Activated naive CD4-positive, alpha-beta T cell treated with anti-CD3 and anti-CD28 coated beads, Interleukin-2, amount 10 ng/mL, durations not matched to agents 7 days and 5 days (primary cell): ENCODE measurements around the gene LSAMP.

Source experiments
- CTCF ChIA-PET: fragments of 350-600 bp; sonication (Branson Sonifier 250); formaldehyde crosslinking; loops from one replicate; lab custom pipeline; 2021; ENCODE audit warnings: antibody characterized with exemption; lab: Charles Lee
- DNase-seq: peaks from one replicate; pipeline ENCODE4 v3.0.0-alpha.2; 2020
- H3K27ac Mint-ChIP-seq: one replicate; pipeline ENCODE4 v1.8.0; 2021; ENCODE audit warnings: mild to moderate bottlenecking, moderate library complexity, mixed read lengths
- H3K27me3 Mint-ChIP-seq: one replicate; pipeline ENCODE4 v1.8.0; 2021; ENCODE audit warnings: mild to moderate bottlenecking, mixed read lengths
- H3K36me3 Mint-ChIP-seq: one replicate; pipeline ENCODE4 v1.8.0; 2021; ENCODE audit warnings: mixed read lengths
- H3K4me1 Mint-ChIP-seq: one replicate; pipeline ENCODE4 v1.8.0; 2021; ENCODE audit warnings: mixed read lengths
- H3K4me3 Mint-ChIP-seq: one replicate; pipeline ENCODE4 v1.8.0; 2021; ENCODE audit warnings: mild to moderate bottlenecking, moderate library complexity, mixed read lengths
- H3K9me3 Mint-ChIP-seq: one replicate; pipeline ENCODE4 v1.8.0; 2021; ENCODE audit warnings: mixed read lengths

The LSAMP gene

GRCh38 chr3:115982629-115983028, 462.7 kb downstream of the LSAMP start:
- CTCF ChIA-PET: no interaction called here
- H3K4me1 Mint-ChIP-seq: no peaks in the 10 kb centered on the region
- no peak for DNase-seq
- H3K9me3 Mint-ChIP-seq: no peaks in the 10 kb centered on the region
- no peaks in the 10 kb centered on the region for H3K36me3 Mint-ChIP-seq
- no peak overlapping the region for H3K4me3 Mint-ChIP-seq
- no peak overlapping the region for H3K27ac Mint-ChIP-seq
- H3K27me3 Mint-ChIP-seq: no peaks in the 10 kb centered on the region

GRCh38 chr3:115982108-115982507, 463.2 kb downstream of the LSAMP start:
- no peaks in the 10 kb centered on the region for H3K9me3 Mint-ChIP-seq
- DNase-seq: no peak
- H3K4me3 Mint-ChIP-seq: no peak overlapping the region
- CTCF ChIA-PET: no interaction called here
- H3K27me3 Mint-ChIP-seq: no peaks in the 10 kb centered on the region
- H3K4me1 Mint-ChIP-seq: no peaks in the 10 kb centered on the region
- H3K27ac Mint-ChIP-seq: no peak overlapping the region
- no peaks in the 10 kb centered on the region for H3K36me3 Mint-ChIP-seq

- Mint-ChIP-seq H3K9me3 (no peaks in the 10 kb centered on the region), H3K27me3 (no peaks in the 10 kb centered on the region), H3K4me3 (no peak overlapping the region), H3K27ac (no peak overlapping the region), H3K36me3 (no peaks in the 10 kb centered on the region), H3K4me1 (no peaks in the 10 kb centered on the region)
- no peak for DNase-seq
- CTCF ChIA-PET: no interaction called here
Measured at GRCh38 chr3:115980709-115981108, 464.6 kb downstream of the LSAMP start.

- Mint-ChIP-seq H3K27ac (no peak overlapping the region), H3K36me3 (no peaks in the 10 kb centered on the region), H3K4me3 (no peak overlapping the region), H3K4me1 (no peaks in the 10 kb centered on the region), H3K27me3 (no peaks in the 10 kb centered on the region), H3K9me3 (no peaks in the 10 kb centered on the region)
- DNase-seq: no peak
- CTCF ChIA-PET: no interaction called here
Measured at GRCh38 chr3:115977866-115978265, 467.4 kb downstream of the LSAMP start.

GRCh38 chr3:115975796-115976195, 469.5 kb downstream of the LSAMP start:
- H3K4me3 Mint-ChIP-seq: no peak overlapping the region
- H3K27me3 Mint-ChIP-seq: no peaks in the 10 kb centered on the region
- no peak for DNase-seq
- H3K9me3 Mint-ChIP-seq: no peaks in the 10 kb centered on the region
- no peaks in the 10 kb centered on the region for H3K36me3 Mint-ChIP-seq
- CTCF ChIA-PET: no interaction called here
- no peak overlapping the region for H3K27ac Mint-ChIP-seq
- no peaks in the 10 kb centered on the region for H3K4me1 Mint-ChIP-seq

- CTCF ChIA-PET: no interaction called here
- no peaks in the 10 kb centered on the region for H3K4me1 Mint-ChIP-seq
- no peak overlapping the region for H3K27ac Mint-ChIP-seq
- no peaks in the 10 kb centered on the region for H3K36me3 Mint-ChIP-seq
- no peak for DNase-seq
- no peak overlapping the region for H3K4me3 Mint-ChIP-seq
- H3K9me3 Mint-ChIP-seq: no peaks in the 10 kb centered on the region
- no peaks in the 10 kb centered on the region for H3K27me3 Mint-ChIP-seq
Measured at GRCh38 chr3:115975353-115975752, 469.9 kb downstream of the LSAMP start.

GRCh38 chr3:115974940-115975339, 470.3 kb downstream of the LSAMP start:
- CTCF ChIA-PET: no interaction called here
- Mint-ChIP-seq H3K4me1 (no peaks in the 10 kb centered on the region), H3K27me3 (no peaks in the 10 kb centered on the region), H3K27ac (no peak overlapping the region), H3K36me3 (no peaks in the 10 kb centered on the region), H3K4me3 (no peak overlapping the region), H3K9me3 (no peaks in the 10 kb centered on the region)
- no peak for DNase-seq

- H3K9me3 Mint-ChIP-seq: no peaks in the 10 kb centered on the region
- H3K36me3 Mint-ChIP-seq: no peaks in the 10 kb centered on the region
- CTCF ChIA-PET: no interaction called here
- H3K4me1 Mint-ChIP-seq: no peaks in the 10 kb centered on the region
- no peaks in the 10 kb centered on the region for H3K27me3 Mint-ChIP-seq
- DNase-seq: no peak
- no peak overlapping the region for H3K27ac Mint-ChIP-seq
- H3K4me3 Mint-ChIP-seq: no peak overlapping the region
Measured at GRCh38 chr3:115968871-115969270, 476.4 kb downstream of the LSAMP start.

GRCh38 chr3:115961380-115961779, 483.9 kb downstream of the LSAMP start:
- Mint-ChIP-seq H3K27me3 (no peaks in the 10 kb centered on the region), H3K9me3 (no peaks in the 10 kb centered on the region), H3K4me1 (no peaks in the 10 kb centered on the region), H3K27ac (no peak overlapping the region), H3K36me3 (no peaks in the 10 kb centered on the region), H3K4me3 (no peak overlapping the region)
- DNase-seq: no peak
- CTCF ChIA-PET: no interaction called here

GRCh38 chr3:115960799-115961198, 484.5 kb downstream of the LSAMP start:
- H3K4me1 Mint-ChIP-seq: no peaks in the 10 kb centered on the region
- H3K9me3 Mint-ChIP-seq: no peaks in the 10 kb centered on the region
- CTCF ChIA-PET: no interaction called here

GRCh38 chr3:115958526-115958925, 486.8 kb downstream of the LSAMP start:
- CTCF ChIA-PET: no interaction called here
- Mint-ChIP-seq H3K9me3 (no peaks in the 10 kb centered on the region), H3K4me3 (no peak overlapping the region), H3K27ac (no peak overlapping the region), H3K4me1 (no peaks in the 10 kb centered on the region), H3K27me3 (no peaks in the 10 kb centered on the region), H3K36me3 (no peaks in the 10 kb centered on the region)
- DNase-seq: no peak

More at GRCh38 chr3:115960799-115961198, 484.5 kb downstream of the LSAMP start:
- no peaks in the 10 kb centered on the region for H3K36me3 Mint-ChIP-seq
- no peak for DNase-seq
- H3K4me3 Mint-ChIP-seq: no peak overlapping the region
- no peak overlapping the region for H3K27ac Mint-ChIP-seq
- no peaks in the 10 kb centered on the region for H3K27me3 Mint-ChIP-seq

GRCh38 chr3:115947325-115947724, 498.0 kb downstream of the LSAMP start:
- CTCF ChIA-PET: no interaction called here
- H3K27ac Mint-ChIP-seq: no peak overlapping the region
- no peaks in the 10 kb centered on the region for H3K9me3 Mint-ChIP-seq
- H3K27me3 Mint-ChIP-seq: no peaks in the 10 kb centered on the region
- H3K36me3 Mint-ChIP-seq: no peaks in the 10 kb centered on the region
- DNase-seq: no peak
- H3K4me3 Mint-ChIP-seq: no peak overlapping the region
- no peaks in the 10 kb centered on the region for H3K4me1 Mint-ChIP-seq

GRCh38 chr3:115943579-115943978, 501.7 kb downstream of the LSAMP start:
- DNase-seq: no peak
- Mint-ChIP-seq H3K4me1 (no peaks in the 10 kb centered on the region), H3K27me3 (no peaks in the 10 kb centered on the region), H3K9me3 (no peaks in the 10 kb centered on the region), H3K36me3 (no peaks in the 10 kb centered on the region), H3K4me3 (no peak overlapping the region), H3K27ac (no peak overlapping the region)
- CTCF ChIA-PET: no interaction called here

GRCh38 chr3:115937054-115937453, 508.2 kb downstream of the LSAMP start:
- Mint-ChIP-seq H3K27me3 (no peaks in the 10 kb centered on the region), H3K27ac (no peak overlapping the region), H3K36me3 (no peaks in the 10 kb centered on the region), H3K9me3 (no peaks in the 10 kb centered on the region), H3K4me3 (no peak overlapping the region), H3K4me1 (no peaks in the 10 kb centered on the region)
- CTCF ChIA-PET: interaction anchor here (0.7 kb wide), 1 partner anchor 8 kb away, joined by 3 read pairs; no protein-coding TSS in a partner anchor
- no peak for DNase-seq

GRCh38 chr3:115932807-115933206, 512.5 kb downstream of the LSAMP start:
- no peak for DNase-seq
- Mint-ChIP-seq H3K9me3 (no peaks in the 10 kb centered on the region), H3K27ac (no peak overlapping the region), H3K4me1 (no peaks in the 10 kb centered on the region), H3K4me3 (no peak overlapping the region), H3K27me3 (no peaks in the 10 kb centered on the region), H3K36me3 (no peaks in the 10 kb centered on the region)
- CTCF ChIA-PET: no interaction called here

GRCh38 chr3:115931581-115931980, 513.7 kb downstream of the LSAMP start:
- Mint-ChIP-seq H3K4me3 (no peak overlapping the region), H3K27me3 (peaks cover 4% of the 10 kb centered on the region), H3K27ac (no peak overlapping the region), H3K36me3 (no peaks in the 10 kb centered on the region), H3K9me3 (no peaks in the 10 kb centered on the region), H3K4me1 (no peaks in the 10 kb centered on the region)
- no peak for DNase-seq
- CTCF ChIA-PET: no interaction called here
